Measurements from ENCODE around the gene FBN1. TPM values are rescaled to one million over a fixed set of nuclear protein-coding genes. Genes with fewer than 3 reads are reported as not detected.

Gene FBN1
- total RNA-seq, 4 donors from 2014 or later, result 3.9 to 87.0 (median 23.4) TPM

DNA sequence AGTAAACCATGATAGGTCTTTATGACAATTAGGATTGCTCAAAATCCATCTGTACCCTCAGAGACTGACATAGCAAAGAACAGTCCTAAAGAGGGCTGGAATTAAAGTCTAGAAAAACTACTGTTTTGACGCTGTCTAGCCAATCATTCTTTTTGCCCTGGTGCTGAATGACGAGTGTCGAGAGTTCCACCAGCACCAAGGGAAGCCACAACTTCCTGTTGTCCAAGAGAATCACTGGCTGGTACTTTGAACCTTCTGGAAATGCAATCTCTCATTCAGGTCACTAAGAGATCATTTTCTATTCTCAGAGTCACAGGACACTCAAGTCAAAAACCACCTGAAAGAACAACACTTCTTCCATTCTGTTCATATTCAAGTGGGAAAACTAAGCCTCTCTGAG lies 37.7 kb downstream of the FBN1 start:
- 74 to 80% methylated on average over 3 of the region's 3 CpGs for WGBS, 2 donors
- H3K27ac ChIP-seq, result no peak overlapping the region
- peaks cover 0 to 20% (median 4%) of the 10 kb centered on the region in 3 donors for H3K4me1 ChIP-seq
- H3K4me3 ChIP-seq, result no peak overlapping the region
- no peaks in the 10 kb centered on the region for H3K27me3 ChIP-seq
- H3K9me3 ChIP-seq, result no peaks in the 10 kb centered on the region
- no peak for DNase-seq
- intact Hi-C loops (cut with DNase I), result no loop called here
- H3K36me3 ChIP-seq, result peaks cover 0 to 17% (median 0%) of the 10 kb centered on the region in 3 donors
- TF ChIP-seq POLR2A (IDR thresholded peaks at IDR 0.05), result no peak
- TF ChIP-seq CTCF (IDR thresholded peaks at IDR 0.05), result no peak

GRCh38 chr15:48604567-48604966 lies 40.9 kb downstream of the FBN1 start:
- Histone ChIP-seq H3K27me3 (no peaks in the 10 kb centered on the region), H3K4me1 (peaks cover 0 to 25% (median 10%) of the 10 kb centered on the region in 3 donors), H3K27ac (no peak overlapping the region), H3K9me3 (no peaks in the 10 kb centered on the region), H3K4me3 (no peak overlapping the region), H3K36me3 (peaks cover 0 to 17% (median 0%) of the 10 kb centered on the region in 3 donors)
- no peak for TF ChIP-seq POLR2A (IDR thresholded peaks at IDR 0.05)
- TF ChIP-seq CTCF (IDR thresholded peaks at IDR 0.05), result no peak
- intact Hi-C loops (cut with DNase I), result no loop called here
- DNase-seq, result no peak

- DNase-seq, result no peak
- Histone ChIP-seq H3K36me3 (peaks cover 0 to 13% (median 0%) of the 10 kb centered on the region in 3 donors), H3K27me3 (peaks cover 0 to 1% (median 0%) of the 10 kb centered on the region in 4 donors), H3K9me3 (no peaks in the 10 kb centered on the region), H3K27ac (no peak overlapping the region), H3K4me3 (no peak overlapping the region), H3K4me1 (peaks cover 0 to 25% (median 10%) of the 10 kb centered on the region in 3 donors)
- 33 to 35% methylated on average over 3 of the region's 3 CpGs for WGBS, 2 donors
- TF ChIP-seq CTCF (IDR thresholded peaks at IDR 0.05) (no peak), POLR2A (IDR thresholded peaks at IDR 0.05) (no peak)
- intact Hi-C loops (cut with DNase I), result no loop called here
Measured at GRCh38 chr15:48603922-48604321, 41.6 kb downstream of the FBN1 start.

DNA sequence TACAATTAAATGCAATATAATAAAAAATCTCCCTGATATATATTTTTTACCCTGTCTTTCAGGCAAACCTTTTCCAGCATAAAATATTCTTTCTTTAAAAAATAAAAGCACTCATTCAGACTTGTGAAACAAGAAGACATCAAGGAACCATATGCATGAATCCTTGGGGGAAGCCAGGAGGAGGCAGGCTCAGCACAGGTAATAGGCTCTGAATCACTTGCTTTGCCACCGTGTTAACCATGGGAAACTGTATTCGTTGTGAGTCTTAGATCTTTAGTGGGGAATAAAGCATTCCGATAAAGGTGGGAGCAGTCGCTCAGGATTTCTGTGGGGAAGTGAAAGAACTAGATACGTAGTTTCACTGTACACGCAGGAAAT lies 42.4 kb downstream of the FBN1 start:
- TF ChIP-seq CTCF (IDR thresholded peaks at IDR 0.05) (no peak), POLR2A (IDR thresholded peaks at IDR 0.05) (no peak)
- Histone ChIP-seq H3K4me3 (no peak overlapping the region), H3K4me1 (peaks cover 0 to 25% (median 10%) of the 10 kb centered on the region in 3 donors), H3K36me3 (peaks cover 0 to 20% (median 0%) of the 10 kb centered on the region in 3 donors), H3K27me3 (peaks cover 0 to 8% (median 0%) of the 10 kb centered on the region in 4 donors), H3K9me3 (no peaks in the 10 kb centered on the region), H3K27ac (peak overlapping the region in 2 of 4 donors; percentile 42 to 59)
- DNase-seq, result no peak
- intact Hi-C loops (cut with DNase I), result no loop called here
- WGBS, 2 donors, result 71 to 86% methylated on average over 6 of the region's 6 CpGs

DNA sequence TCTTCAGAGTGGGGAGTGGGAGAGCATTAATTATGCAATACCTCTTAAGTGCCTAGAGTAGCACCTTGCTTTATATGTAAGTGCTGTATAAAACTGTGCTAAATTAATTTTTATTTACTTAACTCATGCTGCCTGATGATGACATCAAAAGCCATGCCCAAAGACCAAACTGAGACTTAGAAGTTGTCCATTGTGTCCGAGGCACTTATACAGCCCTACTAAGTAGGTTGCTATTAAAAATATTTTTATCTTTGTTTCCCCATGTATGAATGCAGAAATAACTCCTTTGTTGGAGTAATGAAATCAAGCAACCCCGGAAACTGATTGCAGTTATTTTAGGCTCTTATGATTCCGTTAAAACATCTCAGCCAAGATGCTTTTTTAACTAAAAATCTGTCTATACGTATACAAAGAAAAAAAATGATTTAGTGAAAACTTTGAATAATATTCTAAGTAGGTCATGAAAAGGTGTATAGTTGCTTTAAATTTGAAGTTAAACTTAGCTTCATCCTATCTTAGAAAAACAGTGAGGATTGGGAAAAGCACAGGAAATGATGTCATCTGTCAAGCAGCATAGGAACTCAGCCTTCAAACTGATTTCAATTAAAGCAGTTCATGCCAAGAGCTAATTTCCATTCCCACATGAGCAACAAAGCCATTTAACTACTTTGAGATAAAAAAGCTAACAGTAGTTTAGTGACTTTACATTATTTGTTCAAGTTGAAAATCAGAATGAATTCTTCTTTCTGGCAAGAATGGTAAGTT lies 43.0 kb downstream of the FBN1 start:
- Histone ChIP-seq H3K4me3 (no peak overlapping the region), H3K27me3 (peaks cover 0 to 14% (median 0%) of the 10 kb centered on the region in 4 donors), H3K9me3 (no peaks in the 10 kb centered on the region), H3K27ac (peak overlapping the region in 2 of 4 donors; percentile 42 to 59), H3K4me1 (peaks cover 0 to 25% (median 10%) of the 10 kb centered on the region in 3 donors), H3K36me3 (peaks cover 0 to 20% (median 0%) of the 10 kb centered on the region in 3 donors)
- DNase-seq, result no peak
- 58 to 63% methylated on average over 4 of the region's 4 CpGs for WGBS, 2 donors
- intact Hi-C loops (cut with DNase I), result no loop called here
- TF ChIP-seq CTCF (IDR thresholded peaks at IDR 0.05), result no peak
- TF ChIP-seq POLR2A (IDR thresholded peaks at IDR 0.05), result no peak

Data from esophagus squamous epithelium (tissue), 5 donors.